ENCODE results near the gene PXMP2.
"Not testable (repeated sequence)": the region's sequence is repeated elsewhere in the genome, so short reads cannot be mapped to it uniquely, and the experiment has no call there.

Gene PXMP2

GRCh38 chr12:132753670-132754069, 66.3 kb downstream of the PXMP2 start:
- DNase-seq (ENCODE audit: low read depth in 2 of 2): not testable (repeated sequence)

- no peak for DNase-seq (ENCODE audit: low read depth in 2 of 2)
Observed at GRCh38 chr12:132754160-132754932, 67.0 kb downstream of the PXMP2 start.
